ENCODE results near the gene LAMA2. TPM values are rescaled to one million over a fixed set of nuclear protein-coding genes. Genes with fewer than 3 reads are reported as not detected.

The LAMA2 gene
- polyA plus RNA-seq, 1 donor from 2014 or later, result 2.5 TPM

GRCh38 chr6:128950864-128951263, 67.9 kb downstream of the LAMA2 start:
- TF ChIP-seq MXI1 (conservative IDR thresholded peaks at IDR 0.05; ENCODE audit: poor library complexity, severe bottlenecking) (no peak), POLR2AphosphoS5 (IDR thresholded peaks at IDR 0.05) (no peak), SMC3 (conservative IDR thresholded peaks at IDR 0.05; ENCODE audit: poor library complexity) (no peak), RAD21 (conservative IDR thresholded peaks at IDR 0.05) (no peak)

GRCh38 chr6:128952902-128953301, 70.0 kb downstream of the LAMA2 start:
- Histone ChIP-seq H3K36me3 (ENCODE audit: insufficient read depth, low read length) (no peaks in the 10 kb centered on the region), H3K27me3 (ENCODE audit: insufficient read depth, low read depth, low read length) (no peaks in the 10 kb centered on the region), H3K4me3 (ENCODE audit: low read length) (no peak overlapping the region), H3K79me2 (replicated peaks; ENCODE audit: insufficient read depth, low read length) (no peaks in the 10 kb centered on the region), H3K4me2 (ENCODE audit: low read length) (no peak overlapping the region), H3K27ac (ENCODE audit: low read length) (no peak overlapping the region), H4K20me1 (ENCODE audit: insufficient read depth) (no peaks in the 10 kb centered on the region), H3K9me3 (ENCODE audit: low read length) (no peaks in the 10 kb centered on the region), H3K9ac (ENCODE audit: low read length) (no peak overlapping the region), H2AFZ (ENCODE audit: low read depth, low read length) (no peak overlapping the region), H3F3A (ENCODE audit: insufficient read depth, low read length, poor library complexity, severe bottlenecking) (no peaks in the 10 kb centered on the region), H3K9me2 (ENCODE audit: insufficient read depth, low read length) (no peaks in the 10 kb centered on the region)
- TF ChIP-seq POLR2AphosphoS5 (IDR thresholded peaks at IDR 0.05) (no peak), RAD21 (conservative IDR thresholded peaks at IDR 0.05) (no peak), SMC3 (conservative IDR thresholded peaks at IDR 0.05; ENCODE audit: poor library complexity) (no peak), MXI1 (conservative IDR thresholded peaks at IDR 0.05; ENCODE audit: poor library complexity, severe bottlenecking) (no peak), REST (IDR thresholded peaks at IDR 0.05; ENCODE audit: borderline replicate concordance) (no peak), TAF1 (IDR thresholded peaks at IDR 0.05; ENCODE audit: low read depth) (no peak), EP300 (conservative IDR thresholded peaks at IDR 0.05; ENCODE audit: poor library complexity, severe bottlenecking) (no peak), EZH2 (IDR thresholded peaks at IDR 0.05; ENCODE audit: borderline replicate concordance, insufficient read depth, low read length, poor library complexity, severe bottlenecking) (no peak), CTCF (IDR thresholded peaks at IDR 0.05; ENCODE audit: poor library complexity, severe bottlenecking) (no peak)

More at GRCh38 chr6:128950864-128951263, 67.9 kb downstream of the LAMA2 start:
- no peak overlapping the region for H3K27ac ChIP-seq (ENCODE audit: low read length)
- H3K79me2 ChIP-seq (replicated peaks; ENCODE audit: insufficient read depth, low read length), result no peaks in the 10 kb centered on the region
- H3K4me2 ChIP-seq (ENCODE audit: low read length), result no peak overlapping the region
- no peaks in the 10 kb centered on the region for H3K27me3 ChIP-seq (ENCODE audit: insufficient read depth, low read depth, low read length)
- H2AFZ ChIP-seq (ENCODE audit: low read depth, low read length), result no peak overlapping the region
- no peak overlapping the region for H3K9ac ChIP-seq (ENCODE audit: low read length)
- H3K4me3 ChIP-seq (ENCODE audit: low read length), result no peak overlapping the region
- H3K9me3 ChIP-seq (ENCODE audit: low read length), result no peaks in the 10 kb centered on the region
- no peaks in the 10 kb centered on the region for H3K36me3 ChIP-seq (ENCODE audit: insufficient read depth, low read length)
- H3F3A ChIP-seq (ENCODE audit: insufficient read depth, low read length, poor library complexity, severe bottlenecking), result no peaks in the 10 kb centered on the region
- H3K9me2 ChIP-seq (ENCODE audit: insufficient read depth, low read length), result no peaks in the 10 kb centered on the region
- H4K20me1 ChIP-seq (ENCODE audit: insufficient read depth), result no peaks in the 10 kb centered on the region
